NCI-H187 (cell line): Measurements from ENCODE around the gene USP48.
"Not testable (repeated sequence)": the region's sequence is repeated elsewhere in the genome, so short reads cannot be mapped to it uniquely, and the experiment has no call there.

Experiments
- DNase-seq, 2 experiments: peaks; one replicate each; lab custom pipeline; 2025; lab: John Stamatoyannopoulos, UW

The USP48 gene

GRCh38 chr1:21782868-21783678, at the start of gene USP48:
TSS of gene USP48 (minus strand) at chr1:21783149. CDS start at chr1:21782957, 192 bp downstream.
- peak; percentile 88 to 94 for DNase-seq

DNA sequence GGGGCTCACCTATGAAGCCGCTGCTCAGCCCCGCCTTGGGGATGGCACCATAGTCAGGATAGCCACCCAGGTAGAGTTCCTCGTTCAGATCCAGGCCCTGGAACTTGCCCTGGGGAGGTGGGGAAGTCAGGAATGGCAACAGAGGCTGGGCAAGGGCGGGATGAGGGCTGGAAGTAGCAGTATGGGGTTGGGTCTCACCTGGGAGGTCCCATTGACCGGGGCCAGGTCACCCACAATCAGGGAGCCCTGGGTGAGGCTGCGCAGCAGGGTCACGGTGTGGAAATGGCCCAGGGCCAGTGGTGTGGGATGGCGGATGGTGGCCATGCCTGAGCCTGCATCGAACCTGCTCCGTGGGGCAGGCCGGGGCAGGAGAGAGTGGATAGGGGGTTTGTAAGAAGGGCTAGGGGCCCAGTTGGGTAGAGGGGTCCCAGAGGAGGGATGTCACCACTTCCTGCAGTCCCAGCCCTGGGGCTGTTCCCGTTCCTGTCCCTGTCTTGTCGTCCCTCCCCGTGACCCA, 48.6 kb upstream of the USP48 start:
- no peak for DNase-seq

DNA sequence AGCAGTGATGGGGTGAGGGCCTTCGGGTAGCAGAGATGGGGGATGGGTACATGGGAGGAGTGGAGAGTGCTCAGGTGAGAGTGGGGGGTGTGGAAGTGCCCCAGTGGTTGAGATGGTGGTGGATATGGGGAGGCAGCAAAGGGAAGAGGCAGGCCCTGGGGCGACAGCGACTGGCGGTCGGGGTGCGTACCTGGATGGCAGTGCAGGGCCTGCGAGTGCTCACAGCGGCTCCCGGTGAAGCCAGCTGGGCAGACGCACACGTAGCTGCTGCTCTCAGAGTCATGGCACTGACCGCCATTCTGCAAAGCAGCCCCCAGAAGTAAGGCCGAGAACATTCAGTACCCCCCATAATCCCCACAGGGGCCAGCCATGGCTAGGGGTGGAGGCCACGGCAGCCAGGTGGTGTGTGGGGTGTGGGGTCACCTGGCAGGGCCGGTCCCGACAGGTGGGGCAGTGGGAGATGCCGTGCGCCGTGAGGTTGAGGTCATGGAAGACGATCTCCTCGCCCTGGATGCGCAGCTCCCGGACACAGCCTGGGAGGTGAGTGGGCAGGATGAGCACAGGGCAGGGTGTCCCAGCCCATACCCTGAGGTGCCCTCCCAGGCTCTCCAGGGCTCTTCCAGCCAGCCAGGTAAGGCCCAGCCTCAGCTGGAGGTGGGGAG, 48.0 kb upstream of the USP48 start:
- DNase-seq = no peak

- DNase-seq = no peak
Measured at GRCh38 chr1:21829294-21829693, 46.3 kb upstream of the USP48 start.

DNA sequence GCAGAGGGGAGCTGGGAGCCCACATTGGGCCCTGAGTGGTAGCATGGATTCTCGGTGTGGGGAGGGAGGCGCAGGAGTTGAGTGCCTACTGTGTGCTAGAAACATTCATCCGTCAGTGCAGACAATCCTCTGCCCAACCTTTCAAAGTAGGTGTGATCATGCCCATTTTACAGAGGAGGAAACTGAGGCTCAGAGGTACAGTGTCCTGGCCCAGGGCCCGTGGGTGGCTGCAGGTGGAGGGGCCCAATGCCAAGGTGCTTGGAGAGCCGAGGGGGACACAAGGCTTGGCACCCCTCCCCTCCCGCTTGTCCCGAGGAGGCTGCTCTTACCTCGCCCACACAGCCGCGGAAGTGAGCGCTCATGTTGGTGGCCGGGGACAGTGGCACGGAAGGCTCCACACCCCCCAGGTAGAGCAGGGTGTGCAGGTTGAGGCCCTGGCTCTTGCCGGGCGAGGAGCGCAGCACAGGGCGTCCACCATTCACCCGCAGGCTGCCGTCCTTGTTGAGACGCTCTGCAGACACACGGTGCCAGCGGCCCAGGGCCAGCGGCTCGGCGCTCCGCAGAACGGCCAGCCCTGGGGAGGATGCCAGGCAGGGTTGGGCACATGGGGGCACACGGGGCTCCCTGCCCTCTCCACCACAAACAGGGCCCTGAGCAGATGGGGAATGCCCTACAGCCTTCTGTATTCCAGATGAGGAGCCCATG, 45.7 kb upstream of the USP48 start:
- no peak for DNase-seq

- DNase-seq = no peak
Measured at GRCh38 chr1:21828075-21828474, 45.1 kb upstream of the USP48 start.

DNA sequence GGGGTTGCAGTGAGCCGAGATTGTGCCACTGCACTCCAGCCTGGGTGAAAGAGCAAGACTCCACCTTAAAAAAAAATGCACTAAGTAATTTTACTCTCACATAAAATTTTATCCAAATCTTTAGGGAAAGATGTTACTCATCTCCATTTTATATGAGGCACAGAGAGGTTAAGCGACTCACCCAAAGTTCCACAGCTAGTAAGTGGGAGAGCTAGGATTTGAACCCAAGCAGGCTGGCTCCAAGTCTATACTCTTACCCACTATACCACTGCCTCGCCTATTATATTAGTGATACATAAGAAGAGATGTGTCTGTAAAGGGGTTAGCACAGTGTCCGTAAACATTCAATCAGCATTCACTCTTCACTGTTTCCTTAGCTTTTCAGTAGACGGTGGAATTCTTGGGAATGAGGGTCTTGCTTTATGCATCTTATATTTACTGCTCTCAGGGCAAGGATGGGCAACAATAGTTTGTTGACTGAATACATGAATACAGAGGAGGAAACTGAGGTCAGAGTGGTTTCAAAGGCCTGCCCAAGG, 44.3 kb upstream of the USP48 start:
- DNase-seq = no peak

DNA sequence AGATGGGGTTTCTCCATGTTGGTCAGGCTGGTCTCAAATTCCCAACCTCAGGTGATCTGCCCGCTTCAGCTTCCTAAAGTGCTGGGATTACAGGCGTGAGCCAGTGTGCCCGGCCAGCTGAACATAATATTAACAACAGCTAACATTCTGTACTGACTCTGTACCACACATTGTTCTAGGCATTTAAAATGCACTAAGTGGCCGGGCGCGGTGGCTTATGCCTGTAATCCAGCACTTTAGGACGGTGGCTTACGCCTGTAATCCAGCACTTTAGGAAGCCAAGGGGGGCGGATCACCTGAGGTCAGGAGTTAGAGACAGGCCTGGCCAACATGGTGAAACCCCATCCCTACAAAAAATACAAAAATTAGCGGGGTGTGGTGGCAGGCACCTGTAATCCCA, 43.7 kb upstream of the USP48 start:
- DNase-seq = not testable (repeated sequence)

DNA sequence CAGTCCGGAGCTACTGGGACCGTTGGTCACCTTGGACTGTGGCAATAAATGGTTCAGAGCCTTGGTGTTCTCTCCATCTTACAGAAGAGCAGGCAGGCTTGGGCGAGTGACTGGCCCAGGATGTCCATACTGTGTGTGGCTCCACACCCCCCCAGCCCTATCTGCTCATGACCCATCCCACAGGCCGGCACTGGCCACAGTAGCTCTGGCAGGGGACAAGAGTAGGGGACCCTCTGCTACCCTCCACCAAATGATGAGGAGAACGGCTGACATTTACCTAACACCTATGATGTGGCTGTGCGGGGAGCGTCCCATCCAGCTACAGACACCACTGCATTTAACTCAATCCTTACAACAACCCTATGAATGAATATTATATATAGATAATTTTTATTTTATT, 42.4 kb upstream of the USP48 start:
- DNase-seq = no peak

DNA sequence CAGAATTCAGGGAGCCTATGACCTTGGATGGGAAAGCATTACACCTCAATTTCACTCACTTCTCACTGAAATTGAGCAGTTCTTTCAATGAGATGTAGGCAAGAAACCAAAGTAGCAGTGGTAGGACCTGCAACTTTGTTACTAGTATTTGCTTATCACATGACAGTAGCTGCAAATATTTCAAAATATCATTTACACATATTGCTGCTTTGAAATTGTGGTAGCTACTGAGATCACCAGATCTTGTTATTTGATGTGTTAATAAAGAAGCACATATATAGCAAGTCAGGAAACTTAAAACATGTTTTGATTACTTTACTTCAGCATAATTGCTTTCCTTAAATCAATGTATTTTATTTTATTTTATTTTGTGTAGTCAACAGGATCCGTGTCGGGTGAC, 42.0 kb upstream of the USP48 start:
- DNase-seq = no peak

DNA sequence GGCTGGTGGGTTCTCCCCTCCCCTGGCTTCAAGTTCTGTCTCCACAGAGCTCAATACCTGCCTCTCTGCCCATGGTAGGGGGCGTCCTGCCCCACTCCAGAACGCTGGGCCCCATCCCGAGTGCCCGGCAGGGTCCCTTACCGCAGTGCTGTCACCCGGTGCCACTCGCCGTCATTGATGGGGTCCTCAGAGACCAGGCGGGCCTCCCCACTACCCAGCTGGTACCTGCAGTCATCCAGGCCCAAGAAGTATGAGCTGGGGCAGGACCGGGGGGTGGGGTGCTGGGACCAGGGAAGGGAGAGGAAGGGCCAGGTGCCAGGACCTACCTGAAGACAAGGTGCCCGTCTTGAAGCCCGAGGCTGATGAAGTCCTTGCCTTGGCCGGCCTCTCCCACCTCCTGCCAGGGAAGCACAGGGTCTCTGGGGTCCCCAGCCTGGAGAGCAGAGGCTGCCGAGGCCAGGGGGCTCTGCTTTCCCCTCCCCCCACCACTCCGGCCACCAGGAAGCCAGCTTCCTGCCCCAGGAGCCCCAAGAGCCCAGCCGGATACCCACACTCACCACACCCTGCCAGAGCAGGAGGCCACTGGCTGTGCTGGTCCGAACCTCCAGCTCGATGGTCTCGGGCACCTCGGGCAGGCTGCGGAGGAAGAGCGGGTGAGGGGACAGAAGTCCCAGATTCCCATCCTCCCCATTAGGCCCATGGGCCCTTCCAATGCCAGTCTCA, 41.2 kb upstream of the USP48 start:
- no peak for DNase-seq

DNA sequence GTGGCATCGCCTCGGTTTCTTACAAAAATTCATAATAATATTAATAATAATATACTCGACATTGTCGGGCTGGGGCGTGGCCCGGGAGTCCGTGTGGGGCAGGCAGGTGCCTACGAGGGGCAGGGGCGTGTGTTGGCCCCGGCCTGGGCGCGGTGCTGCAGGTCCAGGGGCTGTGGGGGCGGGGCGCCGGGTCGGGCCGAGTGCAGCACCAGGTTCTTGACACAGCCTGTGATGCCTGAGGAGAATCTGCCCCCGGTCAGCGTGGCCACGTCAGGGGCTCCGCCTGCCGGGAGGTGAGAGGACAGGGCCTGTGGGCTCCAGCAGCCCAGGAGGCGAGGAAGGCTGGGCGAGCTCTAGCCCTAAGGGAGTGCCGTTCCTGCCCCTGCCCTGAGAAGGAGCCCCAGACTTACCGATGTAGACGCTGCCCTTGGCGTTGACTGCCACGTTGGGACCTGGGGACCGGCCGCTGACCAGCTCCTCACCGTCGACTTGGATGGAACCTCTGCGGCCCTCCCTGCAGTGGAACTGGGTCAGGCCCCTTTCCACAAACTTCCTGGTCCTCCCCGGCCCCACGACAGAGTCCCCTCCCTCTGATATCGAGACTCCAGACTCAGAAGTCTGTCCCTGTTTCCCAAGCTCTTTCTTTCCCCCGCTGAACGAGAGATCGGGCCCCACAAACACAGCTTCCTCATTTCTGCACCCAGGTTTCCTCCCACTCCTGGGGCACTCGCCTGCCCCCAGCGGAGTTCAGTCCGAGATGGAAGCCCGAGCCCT, 40.4 kb upstream of the USP48 start:
- no peak for DNase-seq

DNA sequence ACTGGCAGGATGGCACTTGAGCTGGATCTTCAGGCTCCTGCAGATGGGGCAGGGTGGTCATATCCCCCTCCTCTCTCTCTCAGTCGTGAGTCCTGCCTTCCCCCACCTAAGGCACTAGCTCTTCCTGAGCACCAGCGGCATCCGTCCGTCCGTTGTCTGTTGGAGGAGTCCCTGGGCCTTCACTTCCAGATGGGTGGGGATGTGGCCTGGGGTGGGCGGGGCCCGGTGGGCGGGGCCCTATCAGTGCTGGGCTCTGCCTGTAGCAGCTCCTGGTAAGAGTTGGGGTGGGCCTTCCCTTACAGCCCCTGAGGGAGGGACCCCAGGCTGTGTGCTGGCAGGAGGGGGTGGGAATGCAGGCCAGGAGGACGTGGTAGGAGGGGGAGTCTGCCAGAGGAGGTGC, 39.4 kb upstream of the USP48 start:
- DNase-seq = no peak

DNA sequence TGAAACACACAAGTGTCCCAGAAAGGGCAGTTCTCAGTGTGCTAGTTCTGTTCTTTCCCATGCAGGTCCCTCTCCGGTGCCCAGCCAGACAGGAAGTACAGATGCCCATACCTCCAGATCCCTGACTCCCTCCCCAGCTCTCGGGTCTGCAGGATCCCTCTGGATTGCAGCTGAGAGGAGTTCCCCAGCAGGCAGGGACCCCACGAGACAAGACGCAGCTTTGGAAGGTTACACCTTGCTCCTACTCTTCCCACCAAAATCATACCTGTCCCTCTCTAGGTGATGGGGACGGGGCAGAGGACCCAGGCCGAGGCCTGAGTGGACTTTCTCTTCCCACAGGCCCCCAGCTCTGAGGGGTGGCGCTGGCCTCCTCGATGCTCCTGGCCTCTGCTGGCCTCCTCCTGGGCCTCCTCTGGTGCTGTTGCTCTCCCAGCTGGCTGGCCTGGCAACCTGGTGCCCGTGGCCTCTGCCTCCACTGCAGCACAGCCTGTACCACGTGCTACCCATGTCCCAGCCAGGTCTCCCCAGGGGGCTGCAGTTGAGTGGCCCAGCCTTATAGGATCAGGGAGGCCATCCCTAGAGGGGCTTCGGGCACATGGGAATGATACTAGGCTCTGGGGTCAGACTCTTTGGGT, 38.6 kb upstream of the USP48 start:
- DNase-seq = no peak

DNA sequence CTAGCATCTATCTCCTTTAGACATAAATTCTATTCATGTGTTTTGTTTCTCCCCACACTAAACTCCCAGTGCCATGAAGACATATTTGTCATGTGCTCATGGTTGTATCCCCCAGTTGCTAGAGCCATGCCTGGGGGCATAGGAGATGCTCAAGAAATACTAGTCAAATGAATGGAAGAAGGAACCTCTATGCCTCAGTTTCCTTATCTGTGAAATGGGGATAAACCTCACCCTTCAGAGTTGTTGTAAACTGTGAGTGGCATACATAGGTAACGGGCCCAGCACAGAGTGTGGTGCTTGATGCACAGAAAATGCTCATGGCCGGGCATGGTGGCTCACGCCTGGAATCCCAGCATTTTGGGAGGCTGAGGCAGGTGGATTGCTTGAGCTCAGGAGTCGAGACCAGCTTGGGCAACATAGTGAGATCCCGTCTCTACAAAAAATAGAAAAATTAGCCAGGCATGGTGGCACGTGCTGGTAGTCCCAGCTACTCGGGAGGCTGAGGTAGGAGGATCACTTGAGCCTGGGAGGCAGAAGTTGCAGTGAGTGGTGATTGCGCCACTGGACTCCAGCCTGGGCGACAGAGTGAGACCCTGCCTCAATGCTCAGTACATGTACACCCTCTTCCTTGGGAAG, 37.8 kb upstream of the USP48 start:
- DNase-seq = no peak

DNA sequence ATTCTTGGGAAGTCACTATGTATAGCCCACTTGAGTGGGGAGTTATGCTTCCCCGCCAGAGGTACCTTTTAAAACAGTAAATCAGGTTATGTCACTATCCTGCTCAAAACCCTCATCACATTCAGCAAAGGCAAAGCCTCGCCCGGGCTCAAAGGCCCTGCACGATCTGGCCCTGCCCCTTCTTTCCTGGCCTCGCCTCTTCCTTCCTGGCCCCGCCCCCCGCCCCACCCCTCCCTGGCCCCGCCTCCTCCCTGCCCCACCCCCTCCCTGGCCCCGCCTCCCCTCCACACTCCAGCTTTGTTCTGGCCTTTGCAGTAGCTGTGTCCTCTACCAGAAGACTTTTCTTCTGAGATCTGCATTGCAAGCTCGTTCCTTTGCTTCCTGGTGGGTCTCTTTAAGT, 35.7 kb upstream of the USP48 start:
- DNase-seq = no peak

GRCh38 chr1:21816602-21817302, 33.8 kb upstream of the USP48 start:
- DNase-seq = no peak

- DNase-seq = no peak
Measured at GRCh38 chr1:21815724-21816321, 32.9 kb upstream of the USP48 start.

GRCh38 chr1:21814981-21815582, 32.1 kb upstream of the USP48 start:
- DNase-seq = no peak
